T-helper 9 cell (primary cell): Measurements from ENCODE around the gene CHST13.
A peak's percentile ranks its signal among the peaks of the same experiment; 100 is the strongest.

Source experiments
- DNase-seq: peaks from one replicate; pipeline ENCODE4 v3.0.0-alpha.2; 2020

The CHST13 gene

DNA sequence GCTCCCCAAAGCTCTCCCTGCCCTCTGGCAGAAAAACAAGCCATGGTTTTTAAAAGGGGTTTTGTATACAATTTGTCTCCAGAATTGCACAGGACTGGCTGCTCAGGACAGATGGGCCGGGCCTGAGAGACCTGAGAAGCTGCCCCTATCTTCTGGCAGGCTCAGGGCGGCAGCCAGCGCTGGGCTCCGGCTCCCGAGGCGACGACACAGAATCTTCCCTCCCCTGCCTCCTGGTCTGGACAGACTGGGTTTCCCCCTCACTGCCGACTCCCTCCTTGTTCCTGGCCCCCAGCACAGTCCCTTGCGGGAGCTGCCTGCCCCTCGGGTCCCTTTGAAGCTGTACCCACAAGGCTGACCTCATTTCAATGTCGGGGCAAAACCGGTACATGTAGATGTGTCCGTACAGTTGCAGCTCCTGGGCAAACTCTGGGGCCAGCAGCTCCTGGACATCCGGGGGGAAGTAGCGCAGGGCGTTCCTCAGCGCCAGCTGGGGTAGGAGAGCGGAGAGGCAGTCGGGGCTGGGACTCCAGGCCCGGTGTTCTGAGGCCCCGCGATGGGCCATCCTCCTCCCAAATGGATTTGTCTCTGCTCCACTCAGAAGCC is 13.5 kb upstream of the CHST13 start:
- DNase-seq = no peak

DNA sequence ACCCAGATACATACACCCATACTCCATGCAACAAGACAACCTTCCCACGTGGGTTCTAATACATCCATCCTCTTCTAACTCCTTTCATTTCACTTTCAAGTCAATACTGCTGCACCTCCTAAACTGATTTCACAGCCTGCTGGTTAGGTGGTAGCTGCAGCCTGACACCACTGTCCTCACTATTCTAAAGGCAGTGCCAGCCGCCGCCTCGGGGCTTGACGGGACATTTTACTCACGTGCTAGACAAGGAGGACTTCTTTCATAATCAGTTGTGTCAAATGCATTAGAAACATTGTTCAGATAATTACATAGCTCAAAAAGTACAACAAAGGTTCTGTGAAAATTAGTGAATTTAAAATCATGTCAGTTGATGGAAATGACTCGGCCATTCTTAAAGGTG is 12.7 kb upstream of the CHST13 start:
- DNase-seq = no peak

DNA sequence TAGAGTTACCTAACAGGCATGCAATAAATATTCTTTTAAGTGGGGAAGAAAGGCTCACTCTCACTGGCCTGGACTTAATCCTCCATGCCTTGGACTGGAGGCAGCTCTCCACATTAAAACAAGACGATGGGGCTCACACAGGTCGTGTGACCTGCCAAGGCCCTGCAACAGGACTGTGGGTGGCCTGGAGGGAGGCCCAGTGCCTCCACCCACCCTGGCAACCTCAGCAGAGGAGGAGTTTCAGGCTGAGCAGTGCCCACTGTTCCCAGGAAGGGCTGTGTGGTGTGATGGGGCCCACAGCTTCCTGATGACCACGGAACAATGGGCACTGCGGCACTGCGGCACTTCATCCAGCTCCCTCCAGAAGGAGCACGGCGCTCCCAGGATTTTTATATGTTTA is 11.9 kb upstream of the CHST13 start:
- no peak for DNase-seq

DNA sequence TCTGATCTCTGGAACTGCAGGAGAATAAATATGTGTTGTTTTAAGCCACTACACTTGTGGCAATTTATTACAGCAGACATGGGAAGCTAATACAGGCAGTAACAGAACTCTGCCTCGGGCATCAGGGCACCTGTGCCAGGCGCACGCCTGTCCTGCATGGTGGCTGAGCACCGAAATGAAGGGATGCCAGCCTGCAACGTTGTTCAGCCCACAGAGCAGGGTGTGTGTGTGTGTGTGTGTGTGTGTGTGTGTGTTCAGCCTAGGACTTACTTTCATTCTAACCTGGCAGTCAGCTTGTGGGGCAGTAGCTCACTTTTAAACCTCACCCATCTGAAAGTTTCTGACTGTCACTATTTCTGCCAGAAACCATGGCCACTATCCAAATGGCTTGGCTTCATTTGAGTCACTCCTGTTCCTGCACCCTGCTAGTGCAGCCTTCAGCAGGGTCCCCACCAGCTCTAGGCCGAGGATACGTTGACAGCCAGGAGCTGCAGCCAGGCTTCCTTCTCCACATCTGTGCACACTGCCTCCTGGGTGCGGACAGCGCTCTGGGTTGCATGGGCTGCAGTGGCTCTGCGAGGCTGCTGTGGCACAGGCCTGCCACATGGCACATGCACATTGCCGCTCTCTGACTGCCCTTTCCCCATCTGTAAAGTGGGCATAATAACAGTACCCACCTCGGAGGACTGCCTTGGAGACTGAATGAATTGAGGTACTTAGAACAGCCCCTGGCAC is 10.9 kb upstream of the CHST13 start:
- DNase-seq = no peak

DNA sequence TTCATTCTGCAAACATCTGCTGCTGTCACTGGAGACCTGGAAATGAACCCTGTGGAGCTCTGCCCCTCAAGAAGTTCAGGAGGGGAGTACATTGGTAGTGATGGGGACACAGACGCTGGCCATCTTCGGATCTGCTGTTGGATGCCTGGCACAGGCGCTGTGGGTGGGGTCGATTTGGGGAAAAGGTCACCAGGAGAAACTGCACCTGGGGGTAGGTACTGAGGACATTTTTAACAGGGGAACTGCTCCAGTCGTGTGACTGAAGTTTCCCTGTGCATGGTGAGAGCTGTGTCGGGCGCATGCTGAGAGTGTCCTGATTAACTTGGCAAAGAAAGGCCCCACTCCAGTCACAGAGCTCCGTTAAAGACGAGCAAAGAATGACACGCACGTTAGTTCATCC is 9.8 kb upstream of the CHST13 start:
- no peak for DNase-seq

DNA sequence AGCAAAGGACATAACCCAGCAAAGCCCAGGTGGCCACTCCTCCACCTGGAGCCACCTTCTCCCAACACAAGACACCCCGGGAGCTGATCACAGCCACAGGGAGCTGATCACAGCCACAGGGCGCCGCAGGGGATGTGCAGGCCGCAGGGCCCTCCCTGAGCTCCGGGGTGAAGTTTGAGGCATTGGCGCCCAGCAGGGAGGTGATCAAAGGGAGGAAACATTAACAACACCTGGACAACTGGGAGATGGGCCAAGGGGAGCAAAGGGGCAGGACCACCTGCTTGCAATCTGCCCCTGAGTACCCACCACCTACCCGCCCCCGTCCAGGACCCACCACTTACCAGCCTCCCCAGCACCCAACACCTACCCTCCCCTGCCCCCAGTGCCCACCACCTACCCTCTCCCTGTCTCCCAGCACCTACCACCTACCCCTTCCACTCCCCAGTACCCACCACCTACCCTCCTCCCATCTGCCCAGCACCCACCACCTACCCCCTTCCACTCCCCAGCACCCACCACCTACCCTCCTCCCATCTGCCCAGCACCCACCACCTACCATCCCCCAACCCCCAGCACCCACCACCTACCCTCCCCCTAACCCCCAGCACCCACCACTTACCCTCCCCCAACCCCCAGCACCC is 8.8 kb upstream of the CHST13 start:
- DNase-seq = no peak

DNA sequence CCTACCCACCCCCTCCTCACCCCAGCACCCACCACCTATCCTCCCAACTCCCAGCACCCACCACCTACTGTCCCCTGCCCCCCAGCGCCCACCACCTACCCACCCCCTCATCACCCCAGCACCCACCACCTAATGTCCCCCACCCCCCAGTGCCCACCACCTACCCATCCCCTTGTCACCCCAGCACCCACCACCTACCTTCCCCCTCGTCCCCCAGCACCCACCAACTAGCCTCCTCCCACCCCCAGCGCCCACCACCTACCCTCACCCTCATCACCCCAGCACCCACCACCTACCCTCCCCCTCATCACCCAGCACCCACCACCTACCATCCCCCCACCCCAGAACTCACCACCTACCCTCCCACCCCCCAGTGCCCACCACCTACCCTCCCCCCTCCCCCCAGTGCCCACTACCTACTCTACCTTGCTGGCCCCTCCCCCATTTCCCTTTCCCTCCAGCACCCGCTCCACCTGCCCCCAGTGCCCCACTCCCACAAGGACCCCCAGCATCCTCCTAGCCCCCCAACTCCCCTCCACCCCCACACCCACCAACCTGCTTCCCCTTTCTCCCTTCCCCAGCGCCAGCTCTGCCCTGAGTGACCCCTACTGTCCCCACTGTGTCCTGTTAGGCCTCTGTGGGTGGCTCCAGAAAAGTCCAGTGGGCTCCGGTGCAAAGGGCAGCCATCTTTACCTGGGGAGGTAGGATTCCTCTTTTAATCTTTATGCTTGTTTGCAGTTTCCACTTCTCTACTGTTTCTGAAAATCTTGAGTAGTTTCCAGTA is 7.6 kb upstream of the CHST13 start:
- DNase-seq = no peak

DNA sequence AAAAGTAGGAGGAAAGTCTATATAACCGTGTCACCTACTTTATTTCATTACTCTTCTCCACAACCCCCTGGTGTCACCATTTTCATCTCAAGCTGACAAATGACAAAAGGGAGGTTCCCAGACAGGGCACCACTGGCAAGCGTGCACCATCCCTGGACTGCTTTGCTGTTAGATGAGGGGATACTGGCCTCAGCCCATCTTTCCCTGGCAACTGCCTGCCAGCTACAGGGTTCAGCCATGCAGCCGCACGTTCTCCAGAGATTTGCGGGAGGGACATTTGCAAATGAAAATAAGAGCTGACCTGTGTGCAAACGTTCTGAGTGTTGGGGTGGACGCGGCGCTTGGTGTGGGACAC is 7.0 kb upstream of the CHST13 start:
- DNase-seq = no peak

DNA sequence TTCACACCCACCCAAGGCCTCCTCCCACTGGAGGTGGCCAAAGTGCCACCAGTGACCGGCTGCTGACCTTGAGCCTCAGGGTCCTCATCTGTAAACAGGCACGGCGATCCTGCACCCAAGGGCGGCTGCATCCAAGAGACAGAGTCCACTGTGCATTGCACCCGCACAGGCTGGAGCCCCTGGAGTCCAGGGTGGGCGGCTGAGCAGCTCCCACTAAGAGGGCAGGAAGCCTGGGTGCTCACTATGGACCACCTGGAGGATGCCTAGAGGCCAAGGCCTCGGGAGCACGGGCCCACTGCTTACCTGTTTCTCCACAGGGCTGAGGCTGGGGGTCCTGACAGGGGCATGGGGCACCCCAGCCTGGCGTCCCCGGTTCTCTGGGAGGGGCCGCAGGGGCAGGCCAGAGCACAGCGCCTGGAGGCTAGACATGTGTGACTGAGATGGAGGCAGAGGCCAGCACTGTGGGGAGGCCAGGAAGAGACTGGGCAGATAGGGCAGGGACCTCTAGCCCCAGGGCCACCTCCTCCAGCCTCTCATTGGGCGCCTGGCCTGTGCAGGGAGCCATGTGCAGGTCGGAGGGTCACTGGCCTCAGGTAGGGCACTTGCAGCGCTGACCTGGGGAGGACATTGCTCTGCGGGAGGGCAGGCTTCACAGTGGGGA is 6.5 kb upstream of the CHST13 start, which contains the start of gene UROC1:
UROC1 (minus strand) TSS at position 483 of the 661 bp plus-strand sequence; CDS start at position 429, 54 bp downstream.
- no peak for DNase-seq

DNA sequence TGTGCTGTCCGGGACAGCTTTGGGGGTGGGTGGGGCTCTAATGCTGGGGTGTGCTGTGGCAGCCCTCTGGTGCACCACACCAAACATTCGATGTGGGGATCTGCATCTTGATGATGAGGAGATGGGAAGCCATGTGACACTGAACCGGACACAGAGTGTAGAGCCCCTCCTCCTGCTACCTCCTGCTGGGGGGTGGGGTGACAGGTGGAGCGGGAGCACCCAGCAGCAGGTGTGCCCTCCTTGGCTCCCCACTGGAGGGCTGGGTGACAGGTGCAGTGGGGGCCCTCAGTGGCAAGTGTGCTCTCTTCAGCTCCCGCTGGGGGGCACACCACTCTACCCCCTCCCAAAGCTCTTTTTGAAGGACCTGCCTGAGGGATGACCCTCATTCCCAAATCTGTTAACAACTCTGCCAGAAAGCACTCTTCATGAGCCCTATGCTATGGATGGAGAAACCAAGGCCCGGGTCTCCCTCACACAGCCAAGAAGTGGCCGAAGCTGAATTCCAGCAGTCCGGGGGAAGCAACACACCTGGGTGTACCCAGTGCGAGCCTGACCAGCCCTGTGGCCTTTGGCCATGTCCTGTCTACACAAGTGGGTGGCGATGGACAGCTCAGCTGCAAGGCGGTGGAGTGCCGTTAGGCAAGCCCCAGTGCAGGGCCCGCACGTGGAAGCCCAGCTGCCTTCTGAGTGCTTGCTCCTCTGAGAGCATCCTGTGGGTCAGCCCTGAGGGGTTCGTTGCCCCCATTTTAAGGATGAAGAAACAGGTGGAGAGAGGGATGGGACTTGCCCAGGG is 5.8 kb upstream of the CHST13 start:
- DNase-seq = no peak

DNA sequence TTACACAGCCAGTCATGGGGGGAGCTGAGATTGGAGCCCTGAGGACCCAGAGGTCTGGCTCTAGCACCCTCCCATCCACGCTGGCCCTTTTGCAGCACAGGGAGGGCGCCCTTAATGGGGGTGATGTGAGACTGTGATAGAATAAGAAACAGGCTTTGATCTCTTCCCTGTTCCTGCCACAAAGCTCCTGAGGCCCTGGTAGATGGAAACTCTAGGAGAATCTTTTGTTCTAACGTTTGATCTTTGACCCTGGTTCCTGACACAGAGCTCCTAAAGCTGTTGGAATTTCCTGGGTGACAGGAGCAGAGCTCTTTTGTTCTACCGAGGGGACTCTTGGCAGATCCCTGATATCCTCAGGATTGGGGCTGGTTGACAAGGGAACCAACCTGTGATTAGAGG is 5.2 kb upstream of the CHST13 start:
- no peak for DNase-seq

DNA sequence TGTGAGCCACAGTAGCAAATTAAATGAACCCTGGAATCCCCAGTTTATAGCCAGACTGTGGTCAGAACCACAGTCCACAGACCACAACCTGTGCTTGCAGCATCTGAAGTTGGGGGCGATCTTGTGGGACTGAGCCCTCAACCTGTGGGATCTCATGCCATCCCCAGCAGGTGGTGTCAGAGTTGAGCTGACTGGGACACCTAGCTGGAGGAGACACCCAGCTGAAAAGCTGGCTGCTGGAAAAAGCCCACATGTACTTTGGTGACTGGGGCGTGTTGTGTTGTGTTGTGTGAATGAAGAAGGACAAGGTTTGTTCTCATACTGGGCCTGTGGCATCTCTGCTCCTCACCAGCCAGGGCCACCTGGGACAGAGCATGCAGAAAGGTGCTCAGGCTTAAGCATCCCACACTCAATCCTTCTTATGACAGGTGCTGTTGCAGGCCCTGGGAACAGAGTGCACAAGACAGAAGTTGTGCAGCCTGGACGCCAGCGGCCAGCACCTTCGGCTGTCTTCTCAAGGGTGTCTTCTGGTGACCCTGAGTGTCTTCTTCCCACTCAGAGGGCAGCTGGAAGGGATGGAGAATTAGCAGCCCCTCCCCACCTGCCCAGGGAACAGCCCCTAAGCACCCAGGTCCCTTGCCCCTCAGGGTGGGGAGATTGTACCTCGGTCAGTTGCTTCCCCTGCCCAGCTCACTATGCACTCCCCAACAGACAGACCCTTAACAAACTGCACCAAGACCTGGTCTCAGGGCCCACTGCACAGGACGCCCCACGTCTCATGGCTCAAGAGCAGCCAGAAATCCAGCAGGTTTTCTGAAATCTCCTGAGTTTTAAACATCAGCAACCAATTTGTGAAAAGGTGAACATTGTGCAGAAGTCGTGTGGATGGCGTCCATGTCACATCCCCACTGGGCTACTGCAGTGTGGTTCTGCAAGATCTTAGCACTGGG is 4.2 kb upstream of the CHST13 start:
- DNase-seq = no peak

DNA sequence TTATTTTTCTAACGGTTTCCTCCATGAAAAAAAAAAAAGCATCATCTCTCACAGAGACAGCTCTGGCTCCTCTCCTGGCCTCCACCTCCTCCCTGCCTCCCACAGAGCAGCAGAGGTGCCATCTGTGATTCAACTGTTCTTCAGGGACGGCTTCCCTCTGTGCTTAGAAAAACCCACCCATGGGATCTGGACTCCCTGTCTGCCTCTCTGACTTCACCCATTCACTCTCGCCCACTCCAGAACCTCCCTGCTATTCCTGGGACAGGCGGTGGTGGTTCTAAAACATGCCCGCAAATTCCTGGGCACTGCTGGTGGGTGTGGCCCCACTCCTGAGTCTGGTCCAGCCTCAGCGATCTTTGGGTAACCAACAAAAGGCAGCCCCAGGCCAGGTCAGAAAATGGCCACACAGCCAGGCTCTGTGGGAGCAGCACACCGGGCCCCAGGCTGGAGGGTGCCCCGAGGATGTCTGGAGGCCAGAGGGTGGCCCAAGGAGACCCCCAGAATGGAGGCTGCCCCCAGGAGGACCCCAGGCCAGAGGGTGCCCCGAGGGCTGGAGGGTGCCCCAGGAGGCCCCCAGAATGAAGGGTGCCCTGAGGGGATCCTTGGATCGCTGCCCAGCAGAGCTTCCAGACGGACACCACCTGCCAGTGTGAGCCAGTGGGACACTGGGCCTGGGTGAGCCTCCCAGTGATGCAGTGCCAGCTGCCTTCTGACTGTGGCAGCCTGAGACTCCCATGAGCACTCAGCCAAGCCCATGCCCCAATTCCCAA is 2.6 kb upstream of the CHST13 start:
- DNase-seq = no peak

DNA sequence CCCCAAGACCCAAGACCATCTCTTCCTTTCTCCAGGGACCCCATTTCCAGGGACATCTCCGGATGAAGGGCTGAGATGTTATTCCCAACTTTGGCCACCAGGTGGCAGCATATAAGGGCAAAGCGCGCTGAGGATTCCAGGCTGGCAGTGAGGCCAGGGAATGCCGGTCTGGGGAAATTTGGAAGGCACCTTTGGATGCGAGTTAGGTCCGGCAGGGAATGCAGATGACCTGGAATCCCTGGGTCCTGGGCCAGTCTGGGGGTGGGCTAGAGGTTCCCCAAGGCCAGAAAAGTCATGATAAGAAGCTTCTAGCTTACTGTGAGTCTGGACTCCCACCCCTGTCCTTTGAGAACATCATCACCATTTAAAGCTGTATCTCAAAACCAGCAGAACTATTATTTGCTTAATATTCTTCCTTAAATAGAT is 1.6 kb upstream of the CHST13 start:
- DNase-seq = peak; percentile 27

DNA sequence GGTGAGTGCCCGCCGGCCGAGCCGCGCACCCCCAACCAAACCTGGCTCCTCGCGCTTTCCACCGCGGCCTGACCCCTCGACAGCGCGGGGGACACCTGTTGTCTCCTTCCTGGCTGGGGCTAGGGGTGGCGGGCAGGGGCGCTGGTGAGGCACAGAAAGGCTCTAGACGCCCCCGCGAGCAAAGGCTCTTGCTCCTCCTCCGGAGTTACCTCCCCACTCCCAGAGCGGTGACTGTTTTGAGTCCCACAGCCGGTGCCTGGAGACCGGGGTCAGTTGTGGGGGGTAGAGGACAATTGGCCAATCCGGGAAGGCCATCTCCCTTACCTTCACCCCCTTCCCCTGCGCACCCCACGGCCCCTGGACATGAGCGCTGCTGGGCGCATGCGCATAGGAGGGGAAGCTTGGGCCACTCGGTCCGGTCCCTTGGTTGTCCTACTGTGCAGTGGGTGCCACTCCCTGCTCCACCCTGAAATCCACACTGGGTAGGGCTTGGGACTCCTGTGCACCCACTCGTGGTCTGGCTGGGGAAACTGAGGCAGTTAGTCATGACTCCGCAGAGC is 554 bp downstream of the CHST13 start:
- DNase-seq = no peak

DNA sequence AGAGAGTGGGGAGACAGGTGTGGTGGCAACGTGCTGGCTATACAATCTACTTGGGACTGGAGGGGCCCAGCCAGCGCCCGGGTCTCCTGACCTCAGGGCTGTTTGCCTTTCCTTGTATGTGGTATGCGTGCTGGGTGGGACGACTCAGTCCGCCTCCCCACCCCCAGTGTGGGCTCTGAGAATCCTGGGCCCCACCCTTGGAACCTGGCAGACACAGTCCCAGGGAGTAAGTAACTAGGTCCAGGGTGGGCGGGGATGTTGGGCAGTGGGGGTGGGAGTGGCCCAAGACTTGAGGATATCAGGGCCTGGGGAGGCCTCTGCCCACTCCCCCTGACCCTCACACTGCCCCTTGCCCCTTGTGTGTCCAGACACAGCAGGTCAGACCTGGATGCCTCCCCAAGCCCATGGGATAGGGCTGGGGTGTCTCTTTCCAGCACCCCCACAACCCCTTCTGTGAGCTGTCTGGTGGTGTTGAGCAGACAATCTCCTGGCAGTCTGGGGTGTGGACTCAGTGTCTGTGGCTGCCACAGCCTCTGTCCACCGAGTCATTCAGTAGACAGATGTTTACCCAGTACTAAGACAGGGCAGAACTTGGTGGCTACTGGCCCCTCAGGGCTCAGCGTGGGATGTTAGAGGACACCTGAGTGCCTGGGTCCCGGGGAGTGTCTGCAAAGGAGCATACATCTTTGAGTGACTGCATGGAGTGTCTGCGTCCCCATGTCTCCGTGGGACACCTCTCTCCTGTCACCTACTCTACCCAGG is 1.3 kb downstream of the CHST13 start:
- DNase-seq = no peak

DNA sequence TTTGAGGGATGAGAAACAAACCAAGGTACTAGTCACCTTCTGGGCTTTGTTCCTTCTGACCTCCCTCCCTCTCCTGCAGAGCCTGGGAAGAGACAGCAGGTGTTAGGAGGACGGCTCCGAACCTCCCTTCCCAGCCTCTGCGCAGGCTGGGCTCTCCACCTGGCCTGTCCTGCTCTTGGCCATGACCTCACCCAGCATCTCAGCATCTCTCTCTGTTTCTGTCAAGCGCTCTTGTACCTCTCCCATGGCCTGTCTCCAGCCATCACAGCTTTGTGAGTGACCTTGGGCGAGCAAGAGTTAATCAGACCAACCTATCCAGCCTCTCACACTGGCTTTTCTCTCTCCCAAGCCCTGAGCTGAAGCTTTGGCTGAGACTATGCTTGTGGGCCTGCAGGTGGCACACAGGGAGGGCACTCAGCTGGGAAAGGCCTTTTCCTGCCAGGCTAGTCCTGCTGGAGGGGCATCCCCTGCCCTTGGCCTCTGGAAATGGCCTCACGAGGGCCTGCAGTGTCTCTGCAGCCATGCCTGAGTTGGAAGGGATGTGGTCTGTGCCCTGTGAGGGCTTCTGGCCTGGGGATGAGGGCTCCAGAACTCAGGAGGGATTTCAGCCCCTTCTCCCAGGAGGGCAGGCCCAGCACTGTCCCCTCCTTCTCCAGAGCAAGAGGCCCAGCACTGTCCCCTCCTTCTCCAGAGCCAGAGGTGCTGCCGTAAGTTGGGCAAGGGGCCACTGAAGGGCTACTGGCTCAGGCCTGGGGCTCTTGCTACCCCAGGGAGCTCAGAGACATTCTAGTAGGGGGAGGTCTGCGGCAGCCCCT is 2.1 kb downstream of the CHST13 start:
- DNase-seq = no peak

DNA sequence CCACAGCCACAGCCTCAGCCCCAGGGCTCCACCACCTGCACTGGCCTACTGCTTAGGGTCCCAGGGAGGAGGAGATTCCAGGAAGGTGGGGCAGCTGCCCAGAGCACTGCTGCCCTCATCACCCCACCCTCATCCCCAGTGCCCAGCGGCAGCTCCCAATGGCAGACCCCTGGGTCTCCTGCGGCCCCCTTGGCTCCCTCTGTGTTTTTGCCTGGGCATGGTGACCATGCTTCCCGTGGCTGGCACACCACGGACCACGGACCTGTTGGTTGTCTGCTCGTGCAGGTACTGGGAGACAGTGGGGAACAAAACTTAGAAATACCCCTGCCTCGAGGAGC is 2.7 kb downstream of the CHST13 start:
- no peak for DNase-seq
